ENCODE data around the gene PIEZO2.
A peak's percentile ranks its signal among the peaks of the same experiment; 100 is the strongest.
"Not testable (repeated sequence)": the region's sequence is repeated elsewhere in the genome, so short reads cannot be mapped to it uniquely, and the experiment has no call there.

PIEZO2 gene

GRCh38 chr18:10953672-10954071 lies 195.7 kb downstream of the PIEZO2 start:
- no peak for DNase-seq

GRCh38 chr18:10951631-10952544 lies 197.5 kb downstream of the PIEZO2 start:
- DNase-seq, result no peak

- DNase-seq, result no peak
These were observed 198.3 kb downstream of the PIEZO2 start for GRCh38 chr18:10950876-10951630.

GRCh38 chr18:10950080-10950875 lies 199.1 kb downstream of the PIEZO2 start:
- DNase-seq, result no peak

GRCh38 chr18:10949655-10950054 lies 199.7 kb downstream of the PIEZO2 start:
- DNase-seq, result peak; percentile 29

- no peak for DNase-seq
These were observed 200.9 kb downstream of the PIEZO2 start for GRCh38 chr18:10948421-10948820.

- no peak for DNase-seq
These were observed 203.3 kb downstream of the PIEZO2 start for GRCh38 chr18:10946058-10946457.

- DNase-seq, result no peak
These were observed 206.4 kb downstream of the PIEZO2 start for GRCh38 chr18:10942998-10943397.

- DNase-seq, result no peak
These were observed 209.5 kb downstream of the PIEZO2 start for GRCh38 chr18:10939822-10940221.

- DNase-seq, result no peak
These were observed 211.4 kb downstream of the PIEZO2 start for GRCh38 chr18:10937743-10938640.

- peak; percentile 88 for DNase-seq
These were observed 213.0 kb downstream of the PIEZO2 start for GRCh38 chr18:10936176-10937053.

GRCh38 chr18:10935588-10935987 lies 213.8 kb downstream of the PIEZO2 start:
- DNase-seq, result no peak

GRCh38 chr18:10933648-10934047 lies 215.7 kb downstream of the PIEZO2 start:
- DNase-seq, result not testable (repeated sequence)

GRCh38 chr18:10930076-10930475 lies 219.3 kb downstream of the PIEZO2 start:
- no peak for DNase-seq

GRCh38 chr18:10928772-10929373 lies 220.5 kb downstream of the PIEZO2 start:
- DNase-seq, result peak; percentile 61

GRCh38 chr18:10928011-10928771 lies 221.2 kb downstream of the PIEZO2 start:
- DNase-seq, result no peak

- DNase-seq, result peak; percentile 68
These were observed 221.9 kb downstream of the PIEZO2 start for GRCh38 chr18:10927286-10927992.

GRCh38 chr18:10926621-10927161 lies 222.7 kb downstream of the PIEZO2 start:
- peak; percentile 75 for DNase-seq

GRCh38 chr18:10924290-10924689 lies 225.1 kb downstream of the PIEZO2 start:
- no peak for DNase-seq

Data from NCI-H226 (cell line).